HFF-Myc (cell line): Measurements from ENCODE around the gene RAB20.

Source experiments
- DNase-seq: peaks from one replicate; pipeline ENCODE4 v3.0.0-alpha.2; 2011; ENCODE audit warnings: low read depth; ENCODE audit errors: extremely low read depth
- H3K4me3 ChIP-seq: replicated peaks from 2 replicates; pipeline ENCODE4 v1.5.1; 2011; ENCODE audit warnings: low read depth, mild to moderate bottlenecking, control low read depth, low read length
- CTCF ChIP-seq: IDR thresholded peaks from 2 replicates; pipeline ENCODE4 v1.5.1; 2012; ENCODE audit warnings: mild to moderate bottlenecking, low read depth, low read length, control low read depth; ENCODE audit errors: missing control alignments

The RAB20 gene

GRCh38 chr13:110475117-110475516, 86.4 kb downstream of the RAB20 start:
- H3K4me3 ChIP-seq = no peak overlapping the region
- TF ChIP-seq CTCF = no peak
- no peak for DNase-seq

GRCh38 chr13:110474713-110475112, 86.8 kb downstream of the RAB20 start:
- no peak overlapping the region for H3K4me3 ChIP-seq
- DNase-seq = no peak
- no peak for TF ChIP-seq CTCF
